ENCODE data around the gene SLC5A12. TPM values are rescaled to one million over a fixed set of nuclear protein-coding genes. Genes with fewer than 3 reads are reported as not detected.

SLC5A12 gene
- total RNA-seq, 1 donor from 2014 or later: not detected

GRCh38 chr11:26764315-26764714, 42.5 kb upstream of the SLC5A12 start:
- Mint-ChIP-seq H3K36me3 (ENCODE audit: low read depth) (no peaks in the 10 kb centered on the region), H3K4me1 (no peaks in the 10 kb centered on the region), H3K9me3 (no peaks in the 10 kb centered on the region), H3K27me3 (no peaks in the 10 kb centered on the region), H3K4me3 (no peak overlapping the region), H3K27ac (no peak overlapping the region)
- ChIA-PET POLR2A (no interaction called here), CTCF (no interaction called here)
- ATAC-seq (ENCODE audit: low read depth) (no peak), DNase-seq (no peak)
- TF ChIP-seq CTCF (IDR thresholded peaks at IDR 0.05): no peak
- intact Hi-C loops (cut with micrococcal nuclease): no loop called here

GRCh38 chr11:26762089-26762488, 40.2 kb upstream of the SLC5A12 start:
- ChIA-PET CTCF (no interaction called here), POLR2A (no interaction called here)
- no peaks in the 10 kb centered on the region for H3K9me3 Mint-ChIP-seq
- no peak for ATAC-seq (ENCODE audit: low read depth)
- H3K4me3 Mint-ChIP-seq: no peak overlapping the region
- DNase-seq: no peak
- no peaks in the 10 kb centered on the region for H3K4me1 Mint-ChIP-seq
- intact Hi-C loops (cut with micrococcal nuclease): no loop called here
- no peaks in the 10 kb centered on the region for H3K36me3 Mint-ChIP-seq (ENCODE audit: low read depth)
- no peak overlapping the region for H3K27ac Mint-ChIP-seq
- H3K27me3 Mint-ChIP-seq: no peaks in the 10 kb centered on the region
- no peak for TF ChIP-seq CTCF (IDR thresholded peaks at IDR 0.05)

- ChIA-PET CTCF (no interaction called here), POLR2A (no interaction called here)
- ATAC-seq (ENCODE audit: low read depth) (no peak), DNase-seq (no peak)
- Mint-ChIP-seq H3K27ac (no peak overlapping the region), H3K9me3 (peaks cover 3% of the 10 kb centered on the region), H3K27me3 (no peaks in the 10 kb centered on the region), H3K36me3 (ENCODE audit: low read depth) (no peaks in the 10 kb centered on the region), H3K4me1 (no peaks in the 10 kb centered on the region), H3K4me3 (no peak overlapping the region)
- TF ChIP-seq CTCF (IDR thresholded peaks at IDR 0.05): no peak
- intact Hi-C loops (cut with micrococcal nuclease): no loop called here
Observed at GRCh38 chr11:26761361-26761809, 39.5 kb upstream of the SLC5A12 start.

GRCh38 chr11:26757995-26758394, 36.1 kb upstream of the SLC5A12 start:
- H3K27me3 Mint-ChIP-seq: no peaks in the 10 kb centered on the region
- TF ChIP-seq CTCF (IDR thresholded peaks at IDR 0.05): no peak
- no peak overlapping the region for H3K4me3 Mint-ChIP-seq
- H3K27ac Mint-ChIP-seq: no peak overlapping the region
- peaks cover 3% of the 10 kb centered on the region for H3K9me3 Mint-ChIP-seq
- no peaks in the 10 kb centered on the region for H3K4me1 Mint-ChIP-seq
- no peaks in the 10 kb centered on the region for H3K36me3 Mint-ChIP-seq (ENCODE audit: low read depth)
- DNase-seq (no peak), ATAC-seq (ENCODE audit: low read depth) (no peak)
- CTCF ChIA-PET: no interaction called here
- intact Hi-C loops (cut with micrococcal nuclease): loop anchor here (10.0 kb wide), 2 partner anchors 407 to 537 kb away; no protein-coding TSS in a partner anchor
- POLR2A ChIA-PET: interaction anchor here (0.6 kb wide), 1 partner anchor 704 kb away, joined by 8 read pairs; no protein-coding TSS in a partner anchor

GRCh38 chr11:26755762-26756161, 33.9 kb upstream of the SLC5A12 start:
- no peaks in the 10 kb centered on the region for H3K4me1 Mint-ChIP-seq
- intact Hi-C loops (cut with micrococcal nuclease): loop anchor here (10.0 kb wide), 2 partner anchors 409 to 539 kb away; no protein-coding TSS in a partner anchor

More at GRCh38 chr11:26755762-26756161, 33.9 kb upstream of the SLC5A12 start:
- Mint-ChIP-seq H3K9me3 (peaks cover 3% of the 10 kb centered on the region), H3K4me3 (no peak overlapping the region), H3K36me3 (ENCODE audit: low read depth) (no peaks in the 10 kb centered on the region), H3K27me3 (no peaks in the 10 kb centered on the region), H3K27ac (no peak overlapping the region)
- ChIA-PET CTCF (interaction anchor here (1.2 kb wide), 1 partner anchor 730 kb away, joined by 4 read pairs; no protein-coding TSS in a partner anchor), POLR2A (no interaction called here)
- DNase-seq (no peak), ATAC-seq (ENCODE audit: low read depth) (no peak)
- TF ChIP-seq CTCF (IDR thresholded peaks at IDR 0.05): no peak
